Epithelial cell of proximal tubule (primary cell): Measurements from ENCODE around the gene HDAC9. TPM values are rescaled to one million over a fixed set of nuclear protein-coding genes. Genes with fewer than 3 reads are reported as not detected.
A peak's percentile ranks its signal among the peaks of the same experiment; 100 is the strongest.

ENCODE experiments used
- DNase-seq: peaks from one replicate; pipeline ENCODE4 v3.0.0-alpha.2; 2011; ENCODE audit warnings: low read depth
- H3K4me3 ChIP-seq: 2 replicates; pipeline ENCODE4 v1.5.1; 2011; ENCODE audit warnings: low read depth, mild to moderate bottlenecking, low read length
- total RNA-seq: library from RNA; depleted of rRNA; stranded (reverse); fragments of >200 nt; gene quantifications from 2 replicates; pipeline ENCODE4 v1.2.3, GENCODE V29; 2015
- TF ChIP-seq, protein P1 (sequence below): conservative IDR thresholded peaks from 2 replicates; pipeline ENCODE4 v1.5.1; 2012; ENCODE audit warnings: low read depth, mild to moderate bottlenecking, low read length

HDAC9 gene
- total RNA-seq, 1 donor from 2014 or later, result 35.5 TPM

DNA sequence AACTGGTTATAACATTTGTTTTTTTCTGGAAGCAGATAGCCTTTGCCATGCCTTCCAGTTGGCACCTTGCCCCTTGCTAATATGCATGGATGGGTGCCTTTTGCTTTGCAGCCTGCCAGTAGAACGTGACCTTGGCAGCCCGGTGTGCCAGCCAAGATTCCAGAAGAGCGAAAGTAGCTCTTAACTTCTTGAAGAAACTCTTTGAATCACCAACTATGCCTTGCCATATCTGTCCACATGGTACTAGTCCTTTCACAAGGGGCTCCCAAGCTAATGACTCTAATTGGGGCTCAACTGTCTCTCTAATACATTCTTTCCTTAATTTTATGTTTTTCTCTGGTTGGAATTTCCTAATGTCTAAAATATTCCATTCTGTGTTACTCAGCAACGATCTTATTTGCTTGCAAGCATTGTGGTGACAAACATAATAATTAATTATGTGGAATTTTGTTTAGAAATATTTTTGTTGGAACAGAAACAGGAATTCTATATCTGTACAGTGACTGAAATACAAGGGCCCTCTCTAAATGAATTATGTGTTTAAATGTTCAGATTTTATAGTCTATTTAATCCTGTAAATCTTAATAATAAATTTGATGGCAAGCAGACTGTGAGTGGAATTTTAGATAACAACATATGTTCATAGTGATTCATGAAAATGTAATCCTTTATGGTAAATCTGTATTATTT lies 45.8 kb downstream of the HDAC9 start:
- TF ChIP-seq, protein P1, sequence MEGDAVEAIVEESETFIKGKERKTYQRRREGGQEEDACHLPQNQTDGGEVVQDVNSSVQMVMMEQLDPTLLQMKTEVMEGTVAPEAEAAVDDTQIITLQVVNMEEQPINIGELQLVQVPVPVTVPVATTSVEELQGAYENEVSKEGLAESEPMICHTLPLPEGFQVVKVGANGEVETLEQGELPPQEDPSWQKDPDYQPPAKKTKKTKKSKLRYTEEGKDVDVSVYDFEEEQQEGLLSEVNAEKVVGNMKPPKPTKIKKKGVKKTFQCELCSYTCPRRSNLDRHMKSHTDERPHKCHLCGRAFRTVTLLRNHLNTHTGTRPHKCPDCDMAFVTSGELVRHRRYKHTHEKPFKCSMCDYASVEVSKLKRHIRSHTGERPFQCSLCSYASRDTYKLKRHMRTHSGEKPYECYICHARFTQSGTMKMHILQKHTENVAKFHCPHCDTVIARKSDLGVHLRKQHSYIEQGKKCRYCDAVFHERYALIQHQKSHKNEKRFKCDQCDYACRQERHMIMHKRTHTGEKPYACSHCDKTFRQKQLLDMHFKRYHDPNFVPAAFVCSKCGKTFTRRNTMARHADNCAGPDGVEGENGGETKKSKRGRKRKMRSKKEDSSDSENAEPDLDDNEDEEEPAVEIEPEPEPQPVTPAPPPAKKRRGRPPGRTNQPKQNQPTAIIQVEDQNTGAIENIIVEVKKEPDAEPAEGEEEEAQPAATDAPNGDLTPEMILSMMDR, result no peak
- H3K4me3 ChIP-seq, result no peak overlapping the region
- peak; percentile 68 for DNase-seq

DNA sequence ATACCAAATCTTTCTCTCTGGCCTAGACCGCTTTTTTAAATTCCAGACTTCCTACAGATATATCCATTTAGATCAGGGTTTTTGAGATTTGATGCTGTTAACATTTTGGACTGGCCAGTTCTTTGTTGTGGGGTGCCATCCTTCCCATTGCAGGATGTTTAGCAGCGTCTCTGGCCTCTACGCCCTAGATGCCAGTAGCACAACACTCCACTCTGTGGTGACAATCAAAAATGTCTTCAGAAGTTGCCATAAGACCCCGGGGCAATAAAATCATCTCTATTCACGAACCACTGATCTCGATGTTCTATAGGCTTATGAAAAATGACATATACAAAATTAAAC lies 46.3 kb downstream of the HDAC9 start:
- TF ChIP-seq, protein P1, result no peak
- no peak overlapping the region for H3K4me3 ChIP-seq
- DNase-seq, result no peak

DNA sequence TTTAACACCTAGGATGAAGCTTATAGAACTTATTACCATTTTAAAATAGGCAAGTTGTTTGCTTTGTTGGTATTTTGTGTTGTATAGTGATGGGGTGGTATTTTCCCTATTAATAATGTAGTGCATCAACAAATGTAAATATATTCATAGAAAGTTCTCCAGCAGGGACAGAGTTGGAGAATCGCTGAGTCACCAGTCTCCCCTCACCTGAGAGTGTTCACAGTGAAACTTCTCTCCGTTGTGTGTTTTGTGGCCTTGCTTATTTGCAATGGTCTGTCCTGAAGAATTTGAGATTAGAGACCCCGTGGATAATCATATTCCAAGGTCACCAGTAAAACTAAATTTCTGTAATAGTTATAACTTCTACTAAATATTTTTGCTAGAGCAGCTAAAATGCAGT lies 51.0 kb downstream of the HDAC9 start:
- H3K4me3 ChIP-seq, result no peak overlapping the region
- TF ChIP-seq, protein P1, result no peak
- DNase-seq, result no peak

DNA sequence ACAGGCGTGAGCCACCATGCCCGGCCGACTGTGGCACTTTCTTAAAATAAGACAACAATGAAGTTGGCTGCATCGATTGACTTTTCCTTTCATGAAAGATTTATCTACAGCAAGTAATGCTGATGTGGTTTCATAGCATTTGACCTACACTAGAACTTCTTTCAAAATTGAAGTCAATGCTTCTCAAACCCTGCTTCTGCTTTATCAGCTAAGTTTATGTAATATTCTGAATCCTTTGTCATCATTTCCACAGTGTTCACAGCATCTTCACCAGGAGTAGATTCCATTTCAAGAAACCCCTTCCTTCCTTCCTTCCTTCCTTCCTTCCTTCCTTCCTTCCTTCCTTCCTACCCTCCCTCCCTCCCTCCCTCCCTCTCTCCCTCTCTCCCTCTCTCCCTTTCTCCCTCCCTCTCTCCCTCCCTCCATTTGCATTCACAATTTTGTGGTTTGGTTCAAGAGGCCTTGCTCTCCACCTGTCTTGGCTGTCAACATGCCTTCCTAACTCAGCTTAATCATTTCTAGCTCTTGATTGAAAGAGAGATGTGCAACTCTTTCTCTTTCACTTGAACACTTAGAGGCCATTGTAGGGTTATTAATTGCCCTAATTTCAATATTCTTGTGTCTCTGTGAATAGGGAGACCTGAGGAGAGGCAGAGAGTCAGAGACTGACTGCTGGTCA lies 52.1 kb downstream of the HDAC9 start:
- DNase-seq, result no peak
- H3K4me3 ChIP-seq, result no peak overlapping the region
- TF ChIP-seq, protein P1, result no peak

DNA sequence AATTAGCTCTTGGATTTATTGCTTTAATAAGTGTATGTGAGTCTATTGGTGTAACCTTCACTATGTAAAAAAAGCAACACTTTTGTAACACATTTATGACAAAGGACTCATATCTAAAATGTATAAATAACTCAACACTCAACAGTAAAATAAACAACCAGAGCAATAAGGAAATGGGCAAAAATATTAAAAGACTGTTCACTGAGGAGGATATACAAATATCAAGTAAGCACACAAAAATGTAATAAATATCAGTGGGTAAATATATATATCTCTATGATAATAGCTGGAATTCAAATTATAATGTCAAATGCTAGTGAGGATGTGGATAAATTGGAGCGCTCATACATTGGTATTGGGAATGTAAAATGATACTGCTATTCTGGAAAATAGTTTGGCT lies 53.0 kb downstream of the HDAC9 start:
- TF ChIP-seq, protein P1, result no peak
- DNase-seq, result no peak
- no peak overlapping the region for H3K4me3 ChIP-seq

DNA sequence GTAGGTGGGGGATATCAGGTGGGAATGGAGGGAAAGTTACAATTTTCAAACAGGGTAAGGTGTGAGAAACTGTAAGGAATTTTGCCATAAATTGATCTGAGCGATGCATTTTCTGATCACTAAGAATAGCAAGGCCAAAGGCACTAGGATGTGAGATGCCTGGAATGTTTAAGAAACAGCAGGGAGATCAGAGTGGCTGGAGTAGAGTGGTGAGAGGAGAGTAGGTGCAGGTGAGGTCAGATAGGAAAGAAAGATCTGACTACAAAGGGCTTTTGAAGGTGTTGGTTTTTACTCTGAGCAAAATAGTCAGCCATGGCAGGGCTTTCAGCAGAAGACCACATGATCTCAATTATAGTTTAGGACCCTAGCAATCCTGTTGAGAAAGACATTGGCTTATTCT lies 55.0 kb downstream of the HDAC9 start:
- no peak for DNase-seq
- TF ChIP-seq, protein P1, result no peak
- H3K4me3 ChIP-seq, result no peak overlapping the region

DNA sequence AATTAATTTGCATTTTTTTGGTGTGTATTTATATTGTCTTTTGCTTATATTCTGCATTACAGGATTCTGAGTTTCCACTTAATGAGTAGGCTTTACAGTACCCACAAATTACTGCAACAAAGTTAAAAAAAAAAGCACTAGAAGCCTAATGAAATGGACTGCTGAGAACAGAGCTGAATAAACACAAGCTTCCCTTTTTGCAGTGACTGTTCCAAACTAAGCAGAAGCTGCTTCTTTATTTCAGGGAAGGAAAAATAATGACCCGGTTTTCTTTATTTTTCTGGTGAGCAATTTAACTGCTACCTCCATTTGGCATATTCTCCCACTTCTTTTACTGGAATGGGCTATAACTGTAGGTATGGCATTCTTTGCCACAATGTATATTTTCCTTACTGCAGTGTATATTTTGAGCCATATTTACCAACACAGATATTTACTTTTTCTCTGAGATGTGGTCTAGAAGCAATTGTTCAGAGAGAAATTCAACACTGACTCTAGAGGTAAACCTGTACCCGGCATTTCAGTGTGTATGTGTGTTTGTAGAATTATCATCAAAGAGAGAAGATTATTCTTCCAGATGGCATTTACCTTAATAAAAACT lies 56.9 kb downstream of the HDAC9 start:
- DNase-seq, result no peak
- H3K4me3 ChIP-seq, result no peak overlapping the region
- TF ChIP-seq, protein P1, result no peak
